ENCODE measurements around the gene ATRAID.
A peak's percentile ranks its signal among the peaks of the same experiment; 100 is the strongest.
"Not testable (repeated sequence)": the region's sequence is repeated elsewhere in the genome, so short reads cannot be mapped to it uniquely, and the experiment has no call there.

ATRAID gene

DNA sequence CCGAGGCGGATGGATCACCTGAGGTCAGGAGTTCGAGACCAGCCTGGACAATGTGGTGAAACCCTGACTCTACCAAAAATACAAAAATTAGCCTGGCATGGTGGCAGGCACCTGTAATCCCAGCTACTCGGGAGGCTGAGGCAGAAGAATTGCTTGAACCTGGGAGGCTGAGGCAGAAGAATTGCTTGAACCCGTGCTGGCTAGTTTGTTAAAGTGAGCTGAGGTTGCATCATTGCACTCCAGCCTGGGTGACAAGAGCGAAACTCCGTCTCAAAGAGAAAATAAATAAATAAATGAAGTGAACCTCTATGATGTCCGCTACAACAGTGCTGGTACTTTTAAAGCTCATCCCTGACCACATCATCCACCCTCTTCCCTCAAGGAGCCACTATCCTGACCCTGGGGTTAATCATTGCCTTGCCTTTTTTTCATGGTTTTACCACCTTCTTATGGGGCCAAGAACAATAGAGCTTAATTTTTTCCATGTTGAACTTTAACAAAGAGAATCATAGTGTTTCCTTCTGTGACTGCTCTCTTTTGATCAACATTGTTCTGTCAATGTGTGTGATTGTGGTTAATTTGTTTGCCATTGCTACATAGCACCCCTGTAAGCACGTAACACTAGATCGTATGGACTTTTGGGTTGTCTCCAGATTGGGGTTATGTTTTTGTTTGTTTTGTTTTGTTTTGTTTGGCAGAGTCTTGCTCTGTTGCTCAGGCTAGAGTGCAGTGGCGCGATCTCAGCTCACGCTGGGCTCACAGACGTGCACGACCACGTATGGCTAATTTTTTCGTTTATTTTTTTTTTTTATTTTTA lies 17.1 kb upstream of the ATRAID start:
- DNase-seq (ENCODE audit: low read depth), result no peak

DNA sequence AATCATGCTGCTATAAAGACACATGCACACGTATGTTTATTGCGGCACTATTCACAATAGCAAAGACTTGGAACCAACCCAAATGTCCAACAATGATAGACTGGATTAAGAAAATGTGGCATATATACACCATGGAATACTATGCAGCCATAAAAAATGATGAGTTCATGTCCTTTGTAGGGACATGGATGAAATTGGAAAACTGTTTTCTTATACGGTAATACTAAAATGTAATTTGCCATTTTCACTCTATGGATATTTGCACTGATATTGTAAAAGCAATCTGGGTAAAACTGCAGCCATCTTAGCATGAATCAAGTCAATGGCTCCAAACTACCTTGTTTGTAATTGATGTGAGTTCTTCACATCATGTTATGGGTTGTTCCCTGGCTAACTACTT lies 16.0 kb upstream of the ATRAID start:
- DNase-seq (ENCODE audit: low read depth), result not testable (repeated sequence)

DNA sequence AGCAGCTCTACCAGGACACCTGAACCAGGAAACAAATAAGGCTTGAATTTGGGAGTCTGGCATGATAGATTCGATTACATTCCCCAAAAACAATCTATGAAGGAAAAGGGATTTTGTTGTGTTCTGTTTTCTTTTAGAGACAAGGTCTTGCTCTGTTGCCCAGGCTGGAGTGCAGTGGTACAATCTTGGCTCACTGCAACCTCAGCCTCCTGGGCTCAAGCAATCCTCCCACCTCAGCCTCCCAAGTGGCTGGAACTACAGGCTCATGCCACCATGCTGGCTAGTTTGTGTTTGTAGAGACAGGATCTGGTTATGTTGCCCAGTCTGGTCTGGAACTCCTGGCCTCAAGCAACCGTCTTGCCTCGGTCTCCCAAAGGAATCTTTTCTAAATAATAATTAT lies 13.8 kb upstream of the ATRAID start:
- DNase-seq (ENCODE audit: low read depth), result not testable (repeated sequence)

DNA sequence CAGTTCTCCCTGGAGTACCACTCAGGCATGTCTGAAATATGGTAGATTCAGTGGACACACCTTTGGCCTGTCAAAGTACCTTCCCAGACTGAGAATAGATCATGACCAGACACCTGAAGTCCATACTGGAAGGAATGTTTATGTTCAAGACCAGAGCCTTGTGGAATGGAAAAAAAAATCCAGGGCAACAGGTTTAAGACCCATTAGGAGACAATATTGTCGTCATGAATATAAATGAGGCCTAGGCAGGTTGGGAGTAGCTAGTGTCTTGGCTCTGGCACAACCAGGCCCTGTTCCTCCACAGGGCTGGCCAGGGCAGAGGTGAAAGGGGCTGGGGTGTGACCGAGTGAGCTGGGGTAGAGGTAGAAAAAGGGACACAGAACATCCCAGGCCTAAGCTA lies 13.2 kb upstream of the ATRAID start:
- no peak for DNase-seq (ENCODE audit: low read depth)

DNA sequence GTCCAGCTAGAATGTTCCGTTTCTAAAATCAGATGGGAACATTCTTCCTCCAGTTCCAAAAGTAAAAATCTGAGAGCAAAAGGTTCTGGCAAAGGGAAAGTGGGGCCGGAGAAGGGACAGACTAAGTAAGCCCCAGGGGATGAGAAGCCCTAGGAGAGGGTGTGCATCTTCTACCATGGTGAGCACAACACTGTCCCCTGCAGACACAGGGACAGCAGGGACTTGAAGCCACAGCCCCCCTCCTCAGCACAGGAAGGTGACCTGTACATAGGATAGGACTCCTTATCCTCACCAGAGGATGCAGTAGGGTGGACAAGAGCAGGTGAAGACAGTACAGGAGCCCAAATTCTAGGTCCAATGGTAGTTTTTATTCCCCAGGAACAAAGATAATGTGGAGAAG lies 12.6 kb upstream of the ATRAID start:
- DNase-seq (ENCODE audit: low read depth), result no peak

DNA sequence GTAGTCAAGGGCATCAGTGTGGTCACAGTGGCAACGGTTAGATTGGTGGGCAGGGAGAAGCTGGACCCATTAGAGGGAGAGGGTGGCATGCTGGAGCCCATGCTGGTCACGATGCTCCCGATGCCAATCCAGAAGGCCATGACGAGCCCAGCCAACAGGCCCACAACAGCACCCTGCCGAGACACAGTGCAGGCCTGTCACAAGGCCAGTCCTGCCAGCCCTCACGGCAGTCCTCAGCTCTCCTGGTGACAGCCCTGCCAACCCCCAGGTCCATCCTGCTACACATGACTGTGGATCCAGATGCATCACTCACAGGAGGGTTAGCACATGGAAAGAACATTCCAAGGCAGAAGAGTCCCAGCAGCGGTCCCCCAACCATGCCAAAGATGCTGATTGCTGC lies 10.2 kb upstream of the ATRAID start:
- no peak for DNase-seq (ENCODE audit: low read depth)

DNA sequence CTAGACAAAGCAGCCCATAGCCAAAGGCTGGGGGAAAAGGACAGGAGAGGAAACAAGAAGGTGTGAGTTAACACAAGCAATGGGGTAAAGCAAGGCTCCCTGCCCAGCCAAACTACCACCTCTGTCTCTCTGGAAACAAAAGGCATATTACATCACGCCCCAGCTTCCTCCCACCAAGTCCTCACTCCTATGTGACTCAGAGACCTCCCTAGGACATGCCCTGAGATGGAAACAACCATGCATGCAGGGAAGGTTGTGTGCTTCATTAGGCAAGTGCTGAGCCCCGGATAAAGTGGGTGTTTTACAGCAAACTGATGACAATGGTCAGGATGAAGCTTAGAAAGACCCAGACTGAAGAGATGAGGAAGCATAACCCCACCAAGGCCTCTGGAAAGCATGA lies 9.0 kb upstream of the ATRAID start:
- no peak for DNase-seq (ENCODE audit: low read depth)

DNA sequence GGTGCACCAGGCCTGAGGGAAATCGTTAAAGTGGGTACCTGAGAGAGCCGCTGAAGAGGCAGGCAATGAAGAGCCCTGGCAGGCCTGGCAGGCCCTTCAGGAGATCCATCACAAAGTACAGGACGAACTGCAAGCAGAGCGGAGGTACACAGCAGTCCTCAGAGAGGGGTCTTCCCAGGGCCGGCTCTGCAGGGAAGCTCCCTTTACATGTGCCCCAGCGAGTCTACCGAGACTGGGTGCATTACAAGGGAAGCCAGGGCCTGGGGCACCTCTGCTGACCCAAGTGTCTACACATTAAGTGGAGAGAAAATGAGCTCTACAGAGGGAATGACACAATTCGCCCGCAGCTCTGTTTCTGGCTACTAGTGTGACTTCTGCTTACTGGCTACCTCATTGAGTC lies 8.1 kb upstream of the ATRAID start:
- no peak for DNase-seq (ENCODE audit: low read depth)

DNA sequence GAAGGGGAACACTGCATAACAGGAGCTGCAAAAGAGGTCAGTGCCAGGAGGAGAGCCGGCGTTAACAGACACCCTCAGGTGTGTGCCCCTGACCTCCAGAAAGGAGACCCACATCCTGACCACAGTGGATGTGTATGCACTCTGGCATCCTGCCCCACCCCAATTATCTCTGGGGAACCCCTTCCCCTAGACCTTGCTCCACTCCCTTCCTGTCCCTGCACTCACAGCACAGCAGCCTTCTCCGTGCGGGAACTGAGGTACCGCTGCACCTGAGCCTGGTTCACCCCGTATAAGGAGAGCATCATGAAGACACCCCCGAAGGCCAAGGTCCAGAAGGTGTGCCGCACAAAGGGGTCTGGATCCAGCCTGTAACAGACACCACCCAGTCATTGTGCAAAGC lies 7.3 kb upstream of the ATRAID start:
- no peak for DNase-seq (ENCODE audit: low read depth)

DNA sequence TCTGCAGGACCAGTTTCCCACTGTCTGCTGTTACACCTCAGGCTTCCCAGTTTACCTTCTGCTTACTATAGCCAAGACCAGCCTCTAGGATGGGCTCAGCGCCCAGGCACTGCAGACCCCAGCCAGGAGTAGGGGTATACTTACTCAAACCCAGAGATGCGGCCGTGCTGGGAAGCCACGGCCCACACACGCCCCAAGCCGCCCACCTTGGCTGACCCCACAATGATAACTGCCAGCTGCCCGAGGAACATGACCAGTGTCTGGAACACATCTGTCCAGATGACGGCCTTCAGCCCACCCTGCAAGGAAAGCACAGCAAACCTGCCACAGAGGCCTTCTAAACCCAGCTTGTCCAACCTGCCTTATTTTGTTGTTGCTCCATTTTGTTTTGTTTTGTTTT lies 6.6 kb upstream of the ATRAID start:
- DNase-seq (ENCODE audit: low read depth), result no peak

DNA sequence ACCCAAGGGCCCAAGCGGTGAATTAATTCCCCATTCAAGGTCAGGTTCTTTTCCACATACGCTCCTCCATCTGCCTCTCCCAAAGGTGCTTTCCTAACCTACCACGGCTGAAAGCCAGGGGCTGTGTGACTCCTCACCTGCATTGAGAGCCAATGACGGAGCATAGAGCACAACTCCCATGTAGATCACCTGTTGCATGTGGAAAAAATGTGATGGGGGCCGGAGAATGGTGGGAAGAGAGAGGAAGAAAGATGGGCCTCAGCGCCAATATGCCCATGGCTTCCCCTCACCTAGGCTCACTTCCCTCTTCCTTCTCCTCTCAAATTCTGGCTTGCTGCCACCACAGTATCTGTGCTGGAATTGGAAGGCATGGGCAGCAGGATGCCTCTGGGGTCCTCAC lies 5.5 kb upstream of the ATRAID start:
- no peak for DNase-seq (ENCODE audit: low read depth)

DNA sequence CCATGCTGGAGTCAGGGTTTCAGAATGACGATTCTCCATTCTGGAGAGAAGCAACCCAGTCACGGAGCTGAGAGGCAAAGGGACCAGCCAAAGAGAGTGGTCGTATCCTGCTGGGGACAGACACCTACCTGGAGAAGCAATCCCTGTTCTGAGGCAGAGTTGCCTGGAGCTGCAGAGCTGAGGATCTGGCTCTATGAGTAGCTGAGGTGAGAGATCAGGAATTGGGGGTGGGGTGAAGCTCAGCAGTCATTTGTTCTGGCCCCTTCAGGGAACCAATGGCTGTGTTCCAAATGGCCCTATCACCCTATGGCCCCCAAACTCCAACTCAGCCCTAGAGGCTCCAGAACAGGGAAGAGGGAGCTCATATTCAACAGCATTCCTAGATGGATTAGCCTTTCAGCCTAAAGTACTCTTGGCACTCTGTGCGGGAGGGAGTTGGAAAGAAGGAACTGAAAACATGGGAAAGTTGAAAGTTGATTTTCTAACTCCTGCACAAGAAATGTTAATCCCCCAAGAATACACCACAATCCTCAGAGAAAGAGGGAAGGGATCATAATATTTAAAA lies 3.3 kb upstream of the ATRAID start:
- no peak for DNase-seq (ENCODE audit: low read depth)

DNA sequence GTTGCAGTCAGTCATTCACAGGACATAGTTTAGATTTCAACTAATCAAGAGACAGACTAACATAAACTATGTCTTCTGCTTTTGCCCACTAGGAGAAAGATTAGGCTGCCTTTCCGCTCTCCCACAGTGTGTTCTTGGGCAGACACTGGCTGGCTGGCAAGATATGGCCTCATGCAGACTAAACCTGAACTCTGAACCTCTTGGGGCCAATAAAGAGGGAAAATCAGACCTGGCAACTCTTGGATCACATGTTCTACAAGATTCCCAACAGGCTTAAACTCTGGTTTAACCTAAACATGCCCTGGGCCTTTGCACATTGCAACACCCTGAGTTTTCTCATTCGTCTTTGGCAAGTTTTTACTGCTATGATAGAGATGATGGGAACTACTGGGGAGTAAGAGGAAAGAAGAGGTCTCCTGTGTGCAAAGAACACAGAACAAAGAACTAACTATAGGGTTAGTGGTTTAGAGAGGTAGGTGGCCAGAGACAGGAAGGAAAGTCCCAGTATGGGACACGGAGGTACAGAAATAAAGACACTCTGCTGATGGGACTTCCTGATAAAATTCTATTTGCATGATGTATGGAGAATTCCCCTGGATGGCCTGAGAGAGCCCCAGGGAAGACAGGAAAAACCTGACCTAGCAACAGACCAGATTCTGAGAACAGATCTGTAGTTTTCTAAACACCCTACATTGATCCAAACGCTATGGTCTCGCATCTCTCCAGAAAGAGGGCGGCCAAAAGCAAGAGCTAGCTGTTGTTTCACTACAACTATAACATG lies 2.0 kb upstream of the ATRAID start:
- no peak for DNase-seq (ENCODE audit: low read depth)

DNA sequence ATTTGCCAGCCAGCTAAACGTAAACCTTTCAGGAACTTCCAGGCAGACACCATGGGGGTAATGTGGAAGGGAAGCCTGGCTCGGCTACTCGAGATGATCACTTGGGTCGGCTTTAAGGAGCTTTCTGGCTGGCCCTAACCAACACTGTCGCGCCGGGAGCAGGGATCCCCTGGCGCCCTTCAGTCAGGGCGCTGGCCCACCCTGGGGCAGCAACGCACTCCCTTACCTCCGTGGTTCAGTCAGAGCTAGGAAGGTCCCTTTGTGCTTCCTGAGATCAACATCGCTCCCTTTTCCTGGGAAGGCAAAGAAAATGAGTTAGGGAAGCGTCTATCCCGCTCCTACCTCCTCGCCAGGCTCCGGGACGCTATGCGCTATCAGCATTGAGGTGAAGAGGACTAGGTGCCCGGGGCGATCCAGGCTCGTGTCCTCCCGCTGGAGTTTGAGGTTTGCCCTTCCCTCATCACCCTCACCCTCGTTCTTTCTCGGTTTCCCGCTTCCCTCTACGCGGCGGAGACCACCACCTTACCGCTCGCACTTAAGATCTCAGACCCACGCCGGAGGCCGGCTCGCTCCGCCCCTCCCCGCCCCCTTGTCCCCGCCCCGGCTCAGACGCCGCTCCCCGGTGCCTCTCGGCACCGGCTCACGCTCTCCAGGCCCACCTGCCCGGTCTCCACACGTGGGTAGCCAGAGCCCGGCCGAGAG lies 449 bp upstream of the ATRAID start:
- no peak for DNase-seq (ENCODE audit: low read depth)

DNA sequence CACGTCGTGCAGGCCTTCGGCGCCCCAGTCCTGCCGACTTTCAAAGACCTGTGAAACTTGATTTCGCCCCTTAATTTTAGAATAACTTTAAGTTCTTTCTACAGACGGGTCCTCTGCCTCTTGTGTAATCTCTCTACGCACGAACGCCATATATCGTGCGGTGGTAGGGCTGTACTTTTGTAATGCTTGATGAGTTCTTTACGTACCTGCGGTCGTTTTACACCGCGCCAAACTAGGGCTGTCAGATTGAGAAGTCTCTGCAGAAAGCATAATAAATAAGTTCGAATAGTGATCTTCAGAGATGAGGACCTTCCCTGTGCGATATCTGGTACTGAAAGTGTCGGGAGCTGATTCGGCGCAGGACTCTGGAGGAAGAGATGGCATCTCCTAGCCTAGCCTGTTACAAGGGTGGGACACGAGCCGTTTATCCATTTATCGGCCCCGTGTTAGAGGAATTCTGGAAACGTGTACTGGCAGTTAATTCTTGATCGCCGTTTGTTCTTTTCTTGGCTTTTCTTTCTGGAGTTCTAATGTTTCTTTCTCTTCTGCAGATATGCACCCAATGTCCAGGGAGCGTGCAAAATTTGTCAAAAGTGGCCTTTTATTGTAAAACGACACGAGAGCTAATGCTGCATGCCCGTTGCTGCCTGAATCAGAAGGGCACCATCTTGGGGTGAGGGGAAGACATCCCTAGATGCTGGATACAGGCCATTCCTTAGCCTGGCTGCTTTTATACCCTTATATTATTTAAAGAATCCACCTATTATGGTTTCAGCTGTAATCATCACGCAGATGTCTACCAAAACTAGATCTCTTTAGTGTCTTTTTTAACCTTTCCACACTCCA lies 1.0 kb downstream of the ATRAID start:
- DNase-seq (ENCODE audit: low read depth), result peak; percentile 19

DNA sequence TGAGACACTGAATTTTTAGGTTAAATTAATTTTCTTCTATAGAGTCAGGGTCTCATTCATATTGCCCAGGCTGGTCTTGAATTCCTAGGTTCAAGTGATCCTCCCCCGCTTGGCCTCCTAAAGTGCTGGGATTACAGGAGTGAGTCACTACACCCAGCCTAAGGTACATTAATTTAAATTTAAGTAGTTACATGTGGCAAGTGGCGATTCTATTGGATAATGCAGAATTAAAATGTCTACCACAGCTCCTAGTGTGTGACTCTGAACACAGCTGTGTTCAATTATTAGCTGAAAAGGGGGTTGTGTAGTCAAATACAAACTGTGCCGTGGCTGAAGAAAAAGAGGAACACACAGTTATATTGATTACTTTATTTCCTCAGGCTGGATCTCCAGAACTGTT lies 3.1 kb downstream of the ATRAID start:
- no peak for DNase-seq (ENCODE audit: low read depth)

DNA sequence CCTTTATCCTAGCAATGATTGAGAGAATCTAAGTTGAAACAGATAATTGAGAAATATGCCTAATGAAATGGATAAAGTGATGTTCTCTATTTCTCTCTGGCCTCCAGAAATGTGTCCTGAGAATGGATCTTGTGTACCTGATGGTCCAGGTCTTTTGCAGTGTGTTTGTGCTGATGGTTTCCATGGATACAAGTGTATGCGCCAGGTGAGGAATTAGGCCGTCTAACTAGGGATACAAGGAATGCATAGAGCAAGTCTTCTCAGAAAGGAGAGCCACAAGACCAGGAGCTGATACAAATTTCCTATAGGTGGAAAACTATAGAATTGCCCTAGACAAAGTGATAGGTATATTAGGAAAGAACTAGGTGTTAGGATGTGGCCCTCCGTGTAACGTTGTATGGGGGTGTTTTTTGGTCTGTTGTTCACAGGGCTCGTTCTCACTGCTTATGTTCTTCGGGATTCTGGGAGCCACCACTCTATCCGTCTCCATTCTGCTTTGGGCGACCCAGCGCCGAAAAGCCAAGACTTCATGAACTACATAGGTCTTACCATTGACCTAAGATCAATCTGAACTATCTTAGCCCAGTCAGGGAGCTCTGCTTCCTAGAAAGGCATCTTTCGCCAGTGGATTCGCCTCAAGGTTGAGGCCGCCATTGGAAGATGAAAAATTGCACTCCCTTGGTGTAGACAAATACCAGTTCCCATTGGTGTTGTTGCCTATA lies 4.7 kb downstream of the ATRAID start:
- DNase-seq (ENCODE audit: low read depth), result no peak

DNA sequence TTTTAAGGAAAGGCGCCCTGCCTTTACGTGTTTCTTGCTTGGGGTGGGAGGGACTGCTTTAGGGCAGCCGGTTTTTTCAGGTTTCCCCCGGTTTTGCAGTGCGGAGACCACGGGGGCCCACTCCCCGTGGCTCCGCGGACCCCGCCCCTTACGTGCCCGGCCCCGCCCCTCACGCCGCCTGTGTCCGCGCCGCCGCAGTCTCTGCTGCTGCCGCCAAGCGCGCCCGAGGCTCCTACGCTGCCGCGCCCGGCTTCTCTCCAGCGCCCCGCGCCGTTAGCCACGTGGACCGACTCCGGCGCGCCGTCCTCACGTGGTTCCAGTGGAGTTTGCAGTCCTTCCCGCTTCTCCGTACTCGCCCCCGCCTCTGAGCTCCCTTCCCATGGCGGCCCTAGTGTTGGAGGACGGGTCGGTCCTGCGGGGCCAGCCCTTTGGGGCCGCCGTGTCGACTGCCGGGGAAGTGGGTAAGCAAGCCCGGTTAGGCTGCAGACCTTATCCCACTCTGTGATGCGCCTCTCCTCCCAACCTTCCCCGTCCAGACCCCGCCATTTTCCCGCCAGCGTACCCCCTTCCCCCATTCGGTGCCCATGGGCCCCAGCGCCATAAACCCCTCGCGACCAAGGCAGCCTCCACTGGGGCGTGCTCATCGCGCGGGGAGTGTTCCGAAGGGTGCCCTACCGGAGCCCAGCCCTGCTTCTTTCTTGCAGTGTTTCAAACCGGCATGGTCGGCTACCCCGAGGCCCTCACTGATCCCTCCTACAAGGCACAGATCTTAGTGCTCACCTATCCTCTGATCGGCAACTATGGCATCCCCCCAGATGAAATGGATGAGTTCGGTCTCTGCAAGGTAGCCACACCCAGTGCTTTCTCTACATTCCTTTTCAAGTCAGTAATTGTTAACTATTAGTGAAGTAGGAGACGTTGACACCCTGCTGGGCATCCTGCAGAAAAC lies 5.6 kb downstream of the ATRAID start, which contains the start of gene CAD:
Gene CAD, plus strand, starts transcription at position 197 of the 949 bp plus-strand sequence. Its CDS starts 183 bp downstream, at position 380.
- peak; percentile 82 for DNase-seq (ENCODE audit: low read depth)

DNA sequence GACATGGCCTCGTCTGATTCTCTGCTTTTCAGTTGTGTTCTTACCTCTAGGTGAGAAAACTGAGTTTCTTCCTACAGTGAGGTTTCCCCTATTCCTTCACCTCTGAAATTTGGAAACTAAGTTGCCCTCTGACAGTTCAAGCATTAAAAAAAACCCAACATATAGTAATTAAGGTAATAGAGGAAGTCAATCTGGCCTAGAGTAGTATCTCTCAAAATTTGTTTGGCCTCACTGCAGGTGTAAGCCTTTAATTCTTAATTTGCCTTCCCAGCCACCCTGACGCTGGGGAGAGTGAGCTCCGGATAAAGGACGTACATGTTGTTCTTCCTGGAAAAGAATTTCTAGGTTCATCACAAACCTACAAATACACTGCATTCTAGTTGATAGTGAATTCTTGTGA lies 6.8 kb downstream of the ATRAID start:
- no peak for DNase-seq (ENCODE audit: low read depth)

DNA sequence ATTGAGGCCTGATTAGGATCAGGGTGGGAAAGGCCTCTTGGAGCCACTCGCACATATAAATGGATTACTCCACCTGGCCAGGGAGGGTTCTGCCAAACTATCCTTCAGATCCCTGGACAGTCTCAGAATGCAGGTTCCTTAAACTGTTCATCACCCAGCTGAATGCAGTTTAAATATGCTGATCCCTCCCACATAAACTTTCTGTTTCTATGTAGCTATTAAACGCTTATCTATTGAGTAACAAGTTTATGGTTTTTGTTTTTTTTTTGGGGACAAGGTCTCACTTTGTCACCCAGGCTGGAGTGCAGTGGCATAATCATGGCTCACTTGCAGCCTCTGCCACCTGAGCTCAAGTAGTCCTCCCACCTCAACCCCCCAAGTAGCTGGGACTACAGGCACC lies 7.2 kb downstream of the ATRAID start:
- no peak for DNase-seq (ENCODE audit: low read depth)
